BJ (cell line): ENCODE measurements around the gene RAB42. TPM values are rescaled to one million over a fixed set of nuclear protein-coding genes. Genes with fewer than 3 reads are reported as not detected.

Experiments used
- CTCF ChIA-PET: fragments of 350-600 bp; formaldehyde crosslinking; extraction: SDS; loops from one replicate; lab custom pipeline; 2021; ENCODE audit warnings: antibody characterized with exemption, inconsistent platforms; lab: Yijun Ruan, JAX
- POLR2A ChIA-PET: fragments of 300-600 bp; sonication (Branson Sonifier 250); formaldehyde crosslinking; extraction: SDS; loops from one replicate; lab custom pipeline; 2021; ENCODE audit warnings: antibody characterized with exemption; lab: Charles Lee
- DNase-seq: peaks from one replicate; pipeline ENCODE4 v3.0.0-alpha.2; 2011; ENCODE audit warnings: low read depth
- H3K27me3 ChIP-seq: 2 replicates; pipeline ENCODE4 v1.6.0; 2011; ENCODE audit warnings: low read length; ENCODE audit not compliant: control insufficient read depth, insufficient read depth
- H3K36me3 ChIP-seq: 2 replicates; pipeline ENCODE4 v1.5.1; 2011; ENCODE audit warnings: low read length; ENCODE audit not compliant: control insufficient read depth, insufficient read depth
- H3K4me3 ChIP-seq: 2 replicates; pipeline ENCODE4 v1.5.1; 2011; ENCODE audit warnings: low read depth, mild to moderate bottlenecking, control low read depth, low read length
- polyA plus RNA-seq: library from polyadenylated mRNA; depleted of rRNA; stranded (reverse); fragments of >200 nt; gene quantifications from 2 replicates; pipeline ENCODE4 v1.2.3, GENCODE V29; 2011
- TF ChIP-seq, protein P1 (sequence below): IDR thresholded peaks from 2 replicates; pipeline ENCODE4 v1.5.1; 2011; ENCODE audit warnings: low read depth, mild to moderate bottlenecking, control low read depth, inconsistent platforms, low read length, moderate library complexity; ENCODE audit not compliant: insufficient read depth

Gene RAB42
- polyA plus RNA-seq, 1 experiment, result 2.8 TPM

DNA sequence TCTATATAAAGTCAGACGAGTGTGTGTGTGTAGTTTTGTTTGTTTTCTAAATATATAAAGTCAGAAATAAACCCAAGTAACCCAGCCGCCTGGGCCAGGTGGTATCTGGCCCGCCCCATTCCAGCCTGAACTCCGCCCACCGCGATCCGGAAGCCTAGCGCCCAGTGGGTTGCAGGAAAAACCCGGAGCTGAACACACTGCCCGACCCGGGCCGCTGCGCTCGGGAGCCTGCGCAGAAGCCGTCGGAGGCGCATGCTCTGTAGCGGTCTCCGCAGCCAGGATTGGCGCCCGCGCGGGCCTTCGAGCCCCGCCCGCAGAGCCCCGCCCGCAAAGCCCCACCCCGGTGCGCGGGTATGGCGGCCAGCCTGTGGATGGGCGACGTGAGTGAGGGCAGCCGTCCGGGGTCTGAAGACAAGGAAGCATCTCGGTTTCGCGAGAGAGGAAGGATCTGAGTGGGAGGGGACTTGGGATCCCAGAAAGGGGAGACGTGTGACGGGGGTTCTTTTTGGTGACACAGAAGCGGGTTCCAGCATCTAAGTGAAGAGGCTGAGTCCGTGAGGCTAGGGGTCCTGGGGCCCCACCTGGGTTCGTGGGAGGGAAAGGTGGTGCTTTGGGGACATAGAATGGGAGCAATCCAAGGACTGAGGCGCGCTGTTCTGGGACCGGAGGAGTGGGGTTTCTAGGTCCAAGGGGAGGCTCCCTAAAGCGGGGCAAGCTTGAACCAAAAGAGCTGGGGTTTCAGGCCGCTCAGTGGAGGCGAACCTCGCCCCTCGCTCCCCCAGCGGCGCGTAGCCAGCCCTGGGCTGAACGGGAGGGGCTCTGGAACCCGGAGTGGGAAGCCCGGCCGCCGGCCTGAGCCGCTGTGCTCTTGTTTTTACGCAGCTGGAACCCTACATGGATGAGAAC, 39.1 kb upstream of the RAB42 start, which contains the start of gene TRNAU1AP:
TSS of gene TRNAU1AP (plus strand) at position 328 of the 906 bp plus-strand sequence. CDS start at position 354, 26 bp downstream.
- Histone ChIP-seq H3K36me3 (peaks cover 1% of the 10 kb centered on the region; the same call in 1 of the 2 replicates), H3K27me3 (no peaks in the 10 kb centered on the region), H3K4me3 (peak within 1 kb of the TSS; percentile 88)
- peak; percentile 66 for DNase-seq
- TF ChIP-seq, protein P1, sequence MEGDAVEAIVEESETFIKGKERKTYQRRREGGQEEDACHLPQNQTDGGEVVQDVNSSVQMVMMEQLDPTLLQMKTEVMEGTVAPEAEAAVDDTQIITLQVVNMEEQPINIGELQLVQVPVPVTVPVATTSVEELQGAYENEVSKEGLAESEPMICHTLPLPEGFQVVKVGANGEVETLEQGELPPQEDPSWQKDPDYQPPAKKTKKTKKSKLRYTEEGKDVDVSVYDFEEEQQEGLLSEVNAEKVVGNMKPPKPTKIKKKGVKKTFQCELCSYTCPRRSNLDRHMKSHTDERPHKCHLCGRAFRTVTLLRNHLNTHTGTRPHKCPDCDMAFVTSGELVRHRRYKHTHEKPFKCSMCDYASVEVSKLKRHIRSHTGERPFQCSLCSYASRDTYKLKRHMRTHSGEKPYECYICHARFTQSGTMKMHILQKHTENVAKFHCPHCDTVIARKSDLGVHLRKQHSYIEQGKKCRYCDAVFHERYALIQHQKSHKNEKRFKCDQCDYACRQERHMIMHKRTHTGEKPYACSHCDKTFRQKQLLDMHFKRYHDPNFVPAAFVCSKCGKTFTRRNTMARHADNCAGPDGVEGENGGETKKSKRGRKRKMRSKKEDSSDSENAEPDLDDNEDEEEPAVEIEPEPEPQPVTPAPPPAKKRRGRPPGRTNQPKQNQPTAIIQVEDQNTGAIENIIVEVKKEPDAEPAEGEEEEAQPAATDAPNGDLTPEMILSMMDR, result no peak
- CTCF ChIA-PET, result interaction anchor here (0.6 to 2.0 kb wide), 3 partner anchors 13 to 31 kb away, joined by 3 to 8 read pairs (median 3); no protein-coding TSS in a partner anchor
- POLR2A ChIA-PET, result interaction anchor here (0.6 to 1.4 kb wide), 2 partner anchors 28 to 96 kb away, joined by 11 to 13 read pairs; no protein-coding TSS in a partner anchor

DNA sequence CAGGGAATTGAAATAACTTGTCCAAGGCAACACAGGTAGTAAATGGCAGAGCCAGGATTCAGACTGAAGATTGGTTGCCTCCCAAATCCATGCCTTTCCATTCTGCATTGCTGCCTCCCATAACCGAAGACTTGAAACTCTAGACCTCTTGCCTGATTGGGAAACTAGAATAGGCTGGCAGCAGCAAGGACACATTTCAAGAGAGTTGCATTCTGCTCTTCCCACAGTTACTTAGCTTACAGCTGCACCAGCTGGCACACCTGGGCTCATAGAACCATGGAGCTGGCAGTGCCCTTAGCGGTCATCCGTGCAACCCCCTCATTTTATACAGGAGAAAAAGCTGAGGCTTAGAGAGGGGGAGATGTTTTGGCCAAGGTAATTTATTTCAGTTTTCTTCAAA, 31.2 kb upstream of the RAB42 start:
- POLR2A ChIA-PET, result no interaction called here
- no peak overlapping the region for H3K4me3 ChIP-seq
- no peaks in the 10 kb centered on the region for H3K27me3 ChIP-seq
- DNase-seq, result no peak
- peaks cover 13% of the 10 kb centered on the region for H3K36me3 ChIP-seq
- CTCF ChIA-PET, result interaction anchor here (1.7 kb wide), 1 partner anchor 19 kb away, joined by 4 read pairs; no protein-coding TSS in a partner anchor
- TF ChIP-seq, protein P1, result no peak

DNA sequence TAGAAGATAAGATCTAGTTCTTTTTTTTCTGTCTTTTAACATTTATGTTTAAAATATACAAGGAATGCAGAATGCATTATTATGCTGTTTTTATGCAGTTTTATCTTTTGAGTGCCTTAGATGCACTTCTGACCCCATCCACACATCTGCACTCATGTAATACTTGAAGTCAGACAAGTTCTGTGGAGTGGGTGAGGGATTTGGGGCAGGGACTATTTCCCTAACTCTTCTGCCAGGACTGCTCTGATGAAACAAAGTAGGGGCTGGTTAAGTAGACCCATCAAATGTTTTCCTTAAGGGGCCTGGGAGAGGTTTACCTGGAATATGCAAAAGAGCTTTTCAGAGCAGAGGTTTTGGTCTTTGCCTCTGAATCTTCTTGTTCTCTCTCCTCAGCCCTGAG, 27.8 kb upstream of the RAB42 start:
- no peak for DNase-seq
- CTCF ChIA-PET, result interaction anchor here (0.6 kb wide), 1 partner anchor 19 kb away, joined by 3 read pairs; no protein-coding TSS in a partner anchor
- POLR2A ChIA-PET, result no interaction called here
- Histone ChIP-seq H3K4me3 (no peak overlapping the region), H3K27me3 (no peaks in the 10 kb centered on the region), H3K36me3 (peaks cover 17% of the 10 kb centered on the region)
- TF ChIP-seq, protein P1, result no peak

DNA sequence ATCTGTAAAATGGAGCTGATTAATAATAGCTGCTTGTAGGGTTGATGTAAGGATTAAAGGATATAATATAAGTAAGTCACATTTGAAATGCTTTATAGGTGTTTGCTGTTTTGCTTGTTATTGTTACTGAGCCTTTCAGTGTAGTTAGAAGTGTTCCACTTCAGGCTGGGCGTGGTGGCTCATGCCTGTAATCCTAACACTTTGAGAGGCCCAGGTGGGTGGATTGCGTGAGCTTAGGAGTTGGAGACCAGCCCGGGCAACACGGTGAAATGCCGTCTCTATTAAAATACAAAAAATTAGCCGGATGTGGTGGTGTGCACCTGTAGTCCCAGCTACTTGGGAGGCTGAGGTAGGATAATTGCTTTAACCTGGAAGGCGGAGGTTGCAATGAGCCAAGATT, 27.0 kb upstream of the RAB42 start:
- TF ChIP-seq, protein P1, result no peak
- ChIA-PET CTCF (interaction anchor here (0.6 to 1.1 kb wide), 3 partner anchors 20 to 316 kb away, joined by 3 read pairs; no protein-coding TSS in a partner anchor), POLR2A (no interaction called here)
- DNase-seq, result no peak
- Histone ChIP-seq H3K36me3 (peaks cover 17% of the 10 kb centered on the region), H3K4me3 (no peak overlapping the region), H3K27me3 (no peaks in the 10 kb centered on the region)

DNA sequence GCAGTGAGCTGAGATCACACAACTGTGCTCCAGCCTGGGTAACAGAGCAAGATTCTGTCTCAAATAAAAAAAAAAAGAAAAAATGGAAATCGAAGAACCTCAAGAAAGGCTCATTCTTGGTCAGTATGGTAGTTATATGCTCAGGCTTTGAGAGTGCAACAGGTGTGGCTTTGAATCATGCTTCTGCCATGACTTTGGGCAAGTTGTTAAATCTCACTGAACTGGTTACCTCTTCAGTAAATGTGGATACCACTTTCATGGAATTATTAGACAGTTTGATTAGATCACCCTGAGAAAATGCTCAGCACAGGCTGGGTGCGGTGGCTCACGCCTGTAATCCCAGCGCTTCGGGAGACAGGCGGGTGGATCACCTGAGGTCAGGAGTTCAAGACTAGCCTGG, 26.3 kb upstream of the RAB42 start:
- H3K4me3 ChIP-seq, result no peak overlapping the region
- CTCF ChIA-PET, result interaction anchor here (0.6 to 1.1 kb wide), 2 partner anchors 37 to 317 kb away, joined by 3 read pairs; no protein-coding TSS in a partner anchor
- TF ChIP-seq, protein P1, result no peak
- POLR2A ChIA-PET, result no interaction called here
- H3K27me3 ChIP-seq, result no peaks in the 10 kb centered on the region
- peaks cover 16% of the 10 kb centered on the region for H3K36me3 ChIP-seq
- no peak for DNase-seq
